Ishikawa (cell line): ENCODE results near the gene EP400.

Experiments used
- CEBPB ChIP-seq: IDR thresholded peaks from 2 replicates; pipeline ENCODE4 v1.6.1; 2012
- CREB1 ChIP-seq: IDR thresholded peaks from 2 replicates; pipeline ENCODE4 v1.6.1; 2012; ENCODE audit warnings: low read depth
- EGR1 ChIP-seq: IDR thresholded peaks from 2 replicates; pipeline ENCODE4 v1.6.1; 2012
- EP300 ChIP-seq: IDR thresholded peaks from 2 replicates; pipeline ENCODE4 v1.6.1; 2012; ENCODE audit warnings: borderline replicate concordance
- FOXM1 ChIP-seq: IDR thresholded peaks from 2 replicates; pipeline ENCODE4 v1.6.1; 2012; ENCODE audit warnings: low read depth, borderline replicate concordance
- NFIC ChIP-seq: IDR thresholded peaks from 2 replicates; pipeline ENCODE4 v1.6.1; 2012
- RAD21 ChIP-seq: IDR thresholded peaks from 2 replicates; pipeline ENCODE4 v1.6.1; 2012; ENCODE audit warnings: low read depth
- TAF1 ChIP-seq: IDR thresholded peaks from 2 replicates; pipeline ENCODE4 v1.6.1; 2012; ENCODE audit warnings: low read depth, mild to moderate bottlenecking
- TCF12 ChIP-seq: IDR thresholded peaks from 2 replicates; pipeline ENCODE4 v1.6.1; 2012; ENCODE audit warnings: low read depth
- TEAD4 ChIP-seq: IDR thresholded peaks from 2 replicates; pipeline ENCODE4 v1.6.1; 2012
- YY1 ChIP-seq: IDR thresholded peaks from 2 replicates; pipeline ENCODE4 v1.6.1; 2012; ENCODE audit warnings: low read depth
- ZBTB7A ChIP-seq: IDR thresholded peaks from 2 replicates; pipeline ENCODE4 v1.6.1; 2012; ENCODE audit warnings: low read depth
- TF ChIP-seq, protein P1 (sequence below): IDR thresholded peaks from 2 replicates; pipeline ENCODE4 v1.6.1; 2012
- TF ChIP-seq, protein P2 (sequence below): IDR thresholded peaks from 2 replicates; pipeline ENCODE4 v1.6.1; 2012
- TF ChIP-seq, protein P3 (sequence below): IDR thresholded peaks from 2 replicates; pipeline ENCODE4 v1.6.1; 2012; ENCODE audit warnings: low read depth, mild to moderate bottlenecking

The EP400 gene

DNA sequence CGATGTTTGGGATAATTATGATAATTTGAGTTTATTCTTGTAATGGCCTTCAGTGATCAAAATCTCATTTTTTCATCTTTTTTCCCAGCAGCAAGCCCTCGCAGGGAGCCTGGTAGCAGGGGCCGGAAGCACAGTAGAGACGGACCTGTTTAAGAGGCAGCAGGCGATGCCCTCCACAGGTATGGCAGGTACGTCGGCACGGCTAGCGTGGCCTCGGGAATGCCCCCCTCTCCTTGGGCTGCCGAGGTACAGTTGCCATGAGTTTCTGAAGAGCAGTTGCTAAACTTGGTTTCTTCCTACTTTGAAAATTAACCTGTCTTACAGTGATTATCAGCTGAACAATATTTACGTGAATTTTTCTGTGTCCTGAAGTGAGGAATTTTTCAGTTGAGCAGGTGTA lies 29.9 kb downstream of the EP400 start:
- TF ChIP-seq YY1 (no peak), EP300 (no peak), TAF1 (no peak), TCF12 (no peak), TEAD4 (no peak), NFIC (no peak), CEBPB (no peak), FOXM1 (no peak), EGR1 (no peak), ZBTB7A (no peak), RAD21 (no peak), CREB1 (no peak)
- TF ChIP-seq, protein P1, sequence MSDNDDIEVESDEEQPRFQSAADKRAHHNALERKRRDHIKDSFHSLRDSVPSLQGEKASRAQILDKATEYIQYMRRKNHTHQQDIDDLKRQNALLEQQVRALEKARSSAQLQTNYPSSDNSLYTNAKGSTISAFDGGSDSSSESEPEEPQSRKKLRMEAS = no peak
- TF ChIP-seq, protein P2, sequence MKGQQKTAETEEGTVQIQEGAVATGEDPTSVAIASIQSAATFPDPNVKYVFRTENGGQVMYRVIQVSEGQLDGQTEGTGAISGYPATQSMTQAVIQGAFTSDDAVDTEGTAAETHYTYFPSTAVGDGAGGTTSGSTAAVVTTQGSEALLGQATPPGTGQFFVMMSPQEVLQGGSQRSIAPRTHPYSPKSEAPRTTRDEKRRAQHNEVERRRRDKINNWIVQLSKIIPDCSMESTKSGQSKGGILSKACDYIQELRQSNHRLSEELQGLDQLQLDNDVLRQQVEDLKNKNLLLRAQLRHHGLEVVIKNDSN = no peak
- TF ChIP-seq, protein P3, sequence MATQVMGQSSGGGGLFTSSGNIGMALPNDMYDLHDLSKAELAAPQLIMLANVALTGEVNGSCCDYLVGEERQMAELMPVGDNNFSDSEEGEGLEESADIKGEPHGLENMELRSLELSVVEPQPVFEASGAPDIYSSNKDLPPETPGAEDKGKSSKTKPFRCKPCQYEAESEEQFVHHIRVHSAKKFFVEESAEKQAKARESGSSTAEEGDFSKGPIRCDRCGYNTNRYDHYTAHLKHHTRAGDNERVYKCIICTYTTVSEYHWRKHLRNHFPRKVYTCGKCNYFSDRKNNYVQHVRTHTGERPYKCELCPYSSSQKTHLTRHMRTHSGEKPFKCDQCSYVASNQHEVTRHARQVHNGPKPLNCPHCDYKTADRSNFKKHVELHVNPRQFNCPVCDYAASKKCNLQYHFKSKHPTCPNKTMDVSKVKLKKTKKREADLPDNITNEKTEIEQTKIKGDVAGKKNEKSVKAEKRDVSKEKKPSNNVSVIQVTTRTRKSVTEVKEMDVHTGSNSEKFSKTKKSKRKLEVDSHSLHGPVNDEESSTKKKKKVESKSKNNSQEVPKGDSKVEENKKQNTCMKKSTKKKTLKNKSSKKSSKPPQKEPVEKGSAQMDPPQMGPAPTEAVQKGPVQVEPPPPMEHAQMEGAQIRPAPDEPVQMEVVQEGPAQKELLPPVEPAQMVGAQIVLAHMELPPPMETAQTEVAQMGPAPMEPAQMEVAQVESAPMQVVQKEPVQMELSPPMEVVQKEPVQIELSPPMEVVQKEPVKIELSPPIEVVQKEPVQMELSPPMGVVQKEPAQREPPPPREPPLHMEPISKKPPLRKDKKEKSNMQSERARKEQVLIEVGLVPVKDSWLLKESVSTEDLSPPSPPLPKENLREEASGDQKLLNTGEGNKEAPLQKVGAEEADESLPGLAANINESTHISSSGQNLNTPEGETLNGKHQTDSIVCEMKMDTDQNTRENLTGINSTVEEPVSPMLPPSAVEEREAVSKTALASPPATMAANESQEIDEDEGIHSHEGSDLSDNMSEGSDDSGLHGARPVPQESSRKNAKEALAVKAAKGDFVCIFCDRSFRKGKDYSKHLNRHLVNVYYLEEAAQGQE = no peak

DNA sequence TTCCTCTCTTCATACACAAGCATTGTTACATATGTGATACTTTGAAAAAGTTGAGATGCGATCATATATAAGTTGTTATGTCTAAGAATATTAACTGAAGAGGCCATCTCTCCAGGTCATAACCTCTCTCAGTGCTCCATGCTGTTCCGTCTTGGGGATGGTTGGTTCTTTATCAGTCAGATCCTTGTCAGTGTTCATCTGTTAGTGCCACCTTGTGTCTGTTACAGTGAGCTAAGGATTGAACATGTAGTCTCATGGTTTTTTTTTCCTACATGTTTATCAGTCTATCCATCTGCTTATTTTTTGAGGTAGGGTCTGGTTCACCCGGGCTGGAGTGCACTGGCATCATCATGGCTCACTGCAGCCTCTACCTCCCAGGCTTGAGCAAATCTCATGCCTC lies 30.5 kb downstream of the EP400 start:
- TF ChIP-seq TCF12 = no peak
- TF ChIP-seq YY1 = no peak
- no peak for TF ChIP-seq ZBTB7A

DNA sequence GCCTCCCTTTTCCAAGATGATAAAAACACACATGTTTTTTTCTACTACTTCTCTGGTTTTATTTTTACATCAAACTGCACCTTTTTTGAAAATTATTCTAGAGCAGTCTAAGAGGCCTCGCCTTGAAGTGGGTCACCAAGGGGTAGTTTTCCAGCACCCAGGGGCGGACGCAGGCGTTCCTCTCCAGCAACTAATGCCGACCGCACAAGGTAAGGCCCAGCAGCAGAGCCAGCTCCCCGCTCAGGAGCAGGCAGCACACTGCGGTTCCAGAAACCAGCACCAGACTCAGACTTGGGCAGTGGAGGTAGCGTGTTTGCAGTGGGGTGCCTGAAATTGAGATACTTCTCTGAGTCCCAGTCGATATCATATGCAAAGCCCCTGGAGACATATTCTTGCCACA lies 31.6 kb downstream of the EP400 start:
- TF ChIP-seq EGR1 (no peak), NFIC (no peak), RAD21 (no peak), ZBTB7A (no peak), TCF12 (no peak), EP300 (no peak), CREB1 (no peak), CEBPB (no peak), TEAD4 (no peak), YY1 (no peak), FOXM1 (no peak), TAF1 (no peak)
- TF ChIP-seq, protein P2 = no peak
- TF ChIP-seq, protein P3 = no peak
- TF ChIP-seq, protein P1 = no peak

DNA sequence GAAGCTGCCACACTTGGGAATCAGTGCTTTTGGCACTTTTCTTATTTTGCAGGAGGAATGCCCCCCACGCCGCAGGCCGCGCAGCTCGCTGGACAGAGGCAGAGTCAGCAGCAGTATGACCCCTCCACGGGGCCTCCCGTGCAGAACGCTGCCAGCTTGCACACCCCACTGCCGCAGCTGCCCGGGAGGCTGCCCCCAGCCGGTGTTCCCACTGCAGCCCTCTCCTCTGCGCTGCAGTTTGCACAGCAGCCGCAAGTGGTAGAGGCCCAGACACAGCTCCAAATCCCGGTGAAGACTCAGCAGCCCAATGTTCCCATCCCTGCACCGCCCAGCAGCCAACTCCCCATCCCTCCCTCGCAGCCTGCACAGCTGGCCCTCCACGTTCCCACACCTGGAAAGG lies 32.3 kb downstream of the EP400 start:
- TF ChIP-seq EP300 = no peak
- TF ChIP-seq, protein P1 = no peak
- no peak for TF ChIP-seq YY1
- no peak for TF ChIP-seq TCF12
- no peak for TF ChIP-seq NFIC
- no peak for TF ChIP-seq CEBPB
- TF ChIP-seq, protein P3 = no peak
- TF ChIP-seq TEAD4 = no peak
- no peak for TF ChIP-seq RAD21

DNA sequence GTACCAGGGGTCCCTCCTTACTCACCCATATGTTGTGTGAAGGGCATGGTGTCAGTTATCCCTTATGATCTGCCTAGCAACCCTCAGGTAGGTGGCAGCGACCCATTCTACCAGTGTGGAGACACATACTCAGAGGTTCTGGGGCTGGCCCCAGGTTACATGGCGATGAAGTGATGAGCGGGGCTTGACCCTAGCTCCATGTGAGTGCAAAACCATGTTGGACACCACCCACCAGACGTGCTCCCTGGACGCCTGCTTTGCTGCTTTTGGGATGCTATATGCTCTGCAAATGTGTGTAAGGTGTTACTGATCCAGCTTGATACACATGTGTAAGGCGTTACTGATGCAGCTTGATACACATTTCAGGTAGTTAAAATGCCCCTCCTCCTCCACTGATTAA lies 33.3 kb downstream of the EP400 start:
- TF ChIP-seq, protein P1 = no peak
- TF ChIP-seq TEAD4 (no peak), YY1 (no peak)
- TF ChIP-seq, protein P3 = no peak
